ENCODE measurements around the gene ATP8A2. TPM values are rescaled to one million over a fixed set of nuclear protein-coding genes. Genes with fewer than 3 reads are reported as not detected.

Gene ATP8A2
- total RNA-seq, 6 experiments from 2014 or later, result not detected

GRCh38 chr13:25977216-25977615, 605.4 kb downstream of the ATP8A2 start:
- H3K27me3 ChIP-seq, result no peaks in the 10 kb centered on the region
- TF ChIP-seq POLR2A (IDR thresholded peaks at IDR 0.05) (no peak), CTCF (IDR thresholded peaks at IDR 0.05) (no peak)
- intact Hi-C loops (cut with DNase I), result no loop called here
- H3K4me1 ChIP-seq, result no peaks in the 10 kb centered on the region
- no peak overlapping the region for H3K27ac ChIP-seq
- ATAC-seq, result no peak
- WGBS (ENCODE audit: insufficient coverage, low coverage, low lambda C conversion rate, missing lambda C conversion rate), result 18% methylated on average over 10 of the region's 10 CpGs
- no peak for DNase-seq
- H3K36me3 ChIP-seq, result no peaks in the 10 kb centered on the region
- no peaks in the 10 kb centered on the region for H3K9me3 ChIP-seq
- H3K4me3 ChIP-seq, result no peak overlapping the region

GRCh38 chr13:25977671-25978070, 605.9 kb downstream of the ATP8A2 start:
- no peak overlapping the region for H3K4me3 ChIP-seq

GRCh38 chr13:25978961-25979360, 607.2 kb downstream of the ATP8A2 start:
- no peaks in the 10 kb centered on the region for H3K27me3 ChIP-seq
- WGBS (ENCODE audit: insufficient coverage, low coverage, low lambda C conversion rate, missing lambda C conversion rate), result 58% methylated on average over 2 of the region's 2 CpGs
- H3K4me1 ChIP-seq, result no peaks in the 10 kb centered on the region
- DNase-seq (no peak), ATAC-seq (no peak)
- H3K27ac ChIP-seq, result no peak overlapping the region
- no peaks in the 10 kb centered on the region for H3K36me3 ChIP-seq
- intact Hi-C loops (cut with DNase I), result no loop called here
- H3K9me3 ChIP-seq, result no peaks in the 10 kb centered on the region
- H3K4me3 ChIP-seq, result no peak overlapping the region
- TF ChIP-seq POLR2A (IDR thresholded peaks at IDR 0.05), result no peak
- no peak for TF ChIP-seq CTCF (IDR thresholded peaks at IDR 0.05)

More at GRCh38 chr13:25977671-25978070, 605.9 kb downstream of the ATP8A2 start:
- Histone ChIP-seq H3K27ac (no peak overlapping the region), H3K27me3 (no peaks in the 10 kb centered on the region), H3K4me1 (no peaks in the 10 kb centered on the region), H3K36me3 (no peaks in the 10 kb centered on the region), H3K9me3 (no peaks in the 10 kb centered on the region)
- WGBS (ENCODE audit: insufficient coverage, low coverage, low lambda C conversion rate, missing lambda C conversion rate), result 17% methylated on average over 4 of the region's 4 CpGs
- TF ChIP-seq POLR2A (IDR thresholded peaks at IDR 0.05), result no peak
- TF ChIP-seq CTCF (IDR thresholded peaks at IDR 0.05), result no peak
- DNase-seq (no peak), ATAC-seq (no peak)
- intact Hi-C loops (cut with DNase I), result no loop called here

GRCh38 chr13:25979371-25979770, 607.6 kb downstream of the ATP8A2 start:
- Histone ChIP-seq H3K4me3 (no peak overlapping the region), H3K27me3 (no peaks in the 10 kb centered on the region), H3K9me3 (no peaks in the 10 kb centered on the region), H3K4me1 (no peaks in the 10 kb centered on the region), H3K27ac (no peak overlapping the region), H3K36me3 (no peaks in the 10 kb centered on the region)
- ATAC-seq, result no peak
- TF ChIP-seq CTCF (IDR thresholded peaks at IDR 0.05) (no peak), POLR2A (IDR thresholded peaks at IDR 0.05) (no peak)
- WGBS (ENCODE audit: insufficient coverage, low coverage, low lambda C conversion rate, missing lambda C conversion rate), result 88% methylated on average over 6 of the region's 6 CpGs
- intact Hi-C loops (cut with DNase I), result no loop called here
- no peak for DNase-seq

- Histone ChIP-seq H3K9me3 (no peaks in the 10 kb centered on the region), H3K36me3 (no peaks in the 10 kb centered on the region), H3K4me1 (no peaks in the 10 kb centered on the region), H3K27ac (no peak overlapping the region), H3K27me3 (no peaks in the 10 kb centered on the region), H3K4me3 (no peak overlapping the region)
- DNase-seq (no peak), ATAC-seq (no peak)
- intact Hi-C loops (cut with DNase I), result no loop called here
- 20% methylated on average over 2 of the region's 2 CpGs for WGBS (ENCODE audit: insufficient coverage, low coverage, low lambda C conversion rate, missing lambda C conversion rate)
- TF ChIP-seq POLR2A (IDR thresholded peaks at IDR 0.05), result no peak
- TF ChIP-seq CTCF (IDR thresholded peaks at IDR 0.05), result no peak
These were observed 608.5 kb downstream of the ATP8A2 start for GRCh38 chr13:25980255-25980654.

Measured in right lobe of liver (tissue), 6 donors.